A549 (cell line): ENCODE measurements around the gene TANGO2. TPM values are rescaled to one million over a fixed set of nuclear protein-coding genes. Genes with fewer than 3 reads are reported as not detected.

Experiments used
- ATAC-seq, 2 experiments: fragments of 200-7000 bp in 1 of 2; fragments of >200 bp in 1 of 2; cut with Nextera tagmentation in 1 of 2; cut with Tn5 transposase in 1 of 2; 3 replicates each; pipeline versions ENCODE4 v1.8.0 to v1.9.1; 2018 to 2020; ENCODE audit warnings: mild to moderate bottlenecking in 1 of 2, moderate library complexity in 1 of 2
- CTCF ChIA-PET: fragments of 300-600 bp; sonication (Branson Sonifier 250); formaldehyde crosslinking; extraction: SDS; loops from one replicate; lab custom pipeline; 2021; ENCODE audit warnings: antibody characterized with exemption, inconsistent platforms; lab: Yijun Ruan, JAX
- POLR2A ChIA-PET: fragments of 350-600 bp; formaldehyde crosslinking; extraction: SDS; loops from one replicate; lab custom pipeline; 2021; ENCODE audit warnings: antibody characterized with exemption, inconsistent platforms; lab: Yijun Ruan, JAX
- DNase-seq, 2 experiments: peaks; one replicate each; pipeline versions ENCODE4 v3.0.0 to v3.0.0-alpha.2; 2011 to 2016; ENCODE audit warnings: low read depth in 1 of 2, low spot score in 1 of 2
- FAIRE-seq: peaks from 2 replicates; lab custom pipeline; 2011; peaks lifted over from hg19 to GRCh38; lab: Jason Lieb, UNC
- H3K27ac ChIP-seq, 2 experiments: fragments of >200 bp; sonication (Bioruptor Twin); formaldehyde crosslinking; 3 replicates each; pipeline ENCODE4 v1.5.1; 2016 to 2017
- H3K4me1 ChIP-seq: fragments of >200 bp; sonication (Bioruptor Twin); formaldehyde crosslinking; 3 replicates; pipeline ENCODE4 v1.6.1; 2016
- H3K4me2 ChIP-seq: fragments of >200 bp; sonication (Bioruptor Twin); formaldehyde crosslinking; 3 replicates; pipeline ENCODE4 v1.6.1; 2016
- H3K4me3 ChIP-seq: fragments of >200 bp; sonication (Bioruptor Twin); formaldehyde crosslinking; 3 replicates; pipeline ENCODE4 v1.5.1; 2016
- H3K9me3 ChIP-seq: fragments of >200 bp; sonication (Bioruptor Twin); formaldehyde crosslinking; 3 replicates; pipeline ENCODE4 v1.6.1; 2016
- ATOH8 ChIP-seq: fragments of 250-450 bp; sonication (Bioruptor Pico); IDR thresholded peaks from 2 replicates; pipeline ENCODE4 v1.5.0; 2020; ENCODE audit warnings: low read depth, mild to moderate bottlenecking, moderate library complexity
- CBX2 ChIP-seq: fragments of 200-600 bp; sonication (generic); IDR thresholded peaks from 2 replicates; pipeline ENCODE4 v1.6.1; 2016; ENCODE audit warnings: low read depth, mild to moderate bottlenecking, borderline replicate concordance
- CHD2 ChIP-seq: fragments of 150-350 bp; IDR thresholded peaks from 2 replicates; pipeline ENCODE4 v1.6.1; 2014; ENCODE audit warnings: low read length; ENCODE audit not compliant: partially characterized antibody
- FOSL2 ChIP-seq, 2 experiments: fragments of 450-650 bp in 1 of 2; fragments of >200 bp in 1 of 2; sonication (Bioruptor Twin) in 1 of 2; formaldehyde crosslinking; IDR thresholded peaks; 2 replicates each; pipeline versions ENCODE4 v1.5.0 to v1.6.1; 2016 to 2020; ENCODE audit warnings: mild to moderate bottlenecking in 1 of 2, moderate library complexity in 1 of 2
- FOXS1 ChIP-seq: fragments of 250-450 bp; sonication (Bioruptor Pico); IDR thresholded peaks from 2 replicates; pipeline ENCODE4 v1.5.0; 2020; ENCODE audit warnings: mild to moderate bottlenecking, moderate library complexity
- GATA3 ChIP-seq: IDR thresholded peaks from 2 replicates; pipeline ENCODE4 v1.6.1; 2012; ENCODE audit warnings: borderline replicate concordance
- HDAC2 ChIP-seq: fragments of 200-600 bp; sonication (generic); IDR thresholded peaks from 2 replicates; pipeline ENCODE4 v1.6.1; 2016
- HEYL ChIP-seq: fragments of 250-450 bp; sonication (Bioruptor Pico); IDR thresholded peaks from 2 replicates; pipeline ENCODE4 v1.8.0; 2021; ENCODE audit warnings: mild to moderate bottlenecking, moderate library complexity
- HMGXB4 ChIP-seq: fragments of 250-450 bp; sonication (Bioruptor Pico); IDR thresholded peaks from 2 replicates; pipeline ENCODE4 v1.5.0; 2021; ENCODE audit warnings: mild to moderate bottlenecking, moderate library complexity, borderline replicate concordance
- HOXB5 ChIP-seq: fragments of 250-450 bp; sonication (Bioruptor Pico); IDR thresholded peaks from 2 replicates; pipeline ENCODE4 v1.5.0; 2020; ENCODE audit warnings: mild to moderate bottlenecking, moderate library complexity
- JUN ChIP-seq, 2 experiments: fragments of >200 bp; sonication (Bioruptor Twin); formaldehyde crosslinking; IDR thresholded peaks; 2 replicates in 1 of 2; 3 replicates in 1 of 2; pipeline ENCODE4 v1.6.1; 2016 to 2017
- KDM1A ChIP-seq: fragments of 200-600 bp; sonication (generic); IDR thresholded peaks from 2 replicates; pipeline ENCODE4 v1.6.1; 2016; ENCODE audit warnings: low read depth, mild to moderate bottlenecking
- MAFK ChIP-seq: fragments of 450-650 bp; IDR thresholded peaks from 2 replicates; pipeline ENCODE4 v1.6.1; 2014; ENCODE audit not compliant: partially characterized antibody
- MAZ ChIP-seq: fragments of 150-350 bp; IDR thresholded peaks from 2 replicates; pipeline ENCODE4 v1.6.1; 2014; ENCODE audit warnings: antibody characterized with exemption, low read depth, low read length, borderline replicate concordance
- MYC ChIP-seq: IDR thresholded peaks from 2 replicates; pipeline ENCODE4 v1.6.1; 2012; ENCODE audit warnings: mild to moderate bottlenecking, inconsistent platforms, low read length, improper control_type of control experiment, borderline replicate concordance
- PHF8 ChIP-seq: fragments of 200-600 bp; sonication (generic); IDR thresholded peaks from 2 replicates; pipeline ENCODE4 v1.6.1; 2016; ENCODE audit warnings: low read depth, mild to moderate bottlenecking, antibody characterized with exemption, moderate library complexity, borderline replicate concordance
- RCOR1 ChIP-seq: fragments of 150-350 bp; IDR thresholded peaks from 2 replicates; pipeline ENCODE4 v1.6.1; 2014; ENCODE audit warnings: antibody characterized with exemption, low read length, low read depth
- TFCP2L1 ChIP-seq: fragments of 250-450 bp; sonication (Bioruptor Pico); IDR thresholded peaks from 2 replicates; pipeline ENCODE4 v1.5.0; 2021; ENCODE audit warnings: mild to moderate bottlenecking
- TP53 ChIP-seq: fragments of 250-450 bp; sonication (Bioruptor Pico); IDR thresholded peaks from 2 replicates; pipeline ENCODE4 v1.5.0; 2021; ENCODE audit warnings: mild to moderate bottlenecking, moderate library complexity
- USF2 ChIP-seq: fragments of 450-650 bp; IDR thresholded peaks from 2 replicates; pipeline ENCODE4 v1.6.1; 2014; ENCODE audit warnings: antibody characterized with exemption
- ZC3H11A ChIP-seq: fragments of 450-650 bp; IDR thresholded peaks from 2 replicates; pipeline ENCODE4 v1.6.1; 2014; ENCODE audit warnings: antibody characterized with exemption, mild to moderate bottlenecking
- ZSCAN20 ChIP-seq: fragments of 250-450 bp; sonication (Bioruptor Pico); IDR thresholded peaks from 2 replicates; pipeline ENCODE4 v1.8.0; 2022; ENCODE audit warnings: mild to moderate bottlenecking, moderate library complexity
- WGBS: methylation state at CpG from one replicate; pipeline ENCODE4 v1.1.6; 2017; ENCODE audit errors: missing lambda C conversion rate; 5-methylcytosine and 5-hydroxymethylcytosine counted together
- polyA plus RNA-seq, 4 experiments: library from polyadenylated mRNA; depleted of rRNA in 3 of 4; stranded (reverse); fragments of >200 nt; fragmentation: RNase III in 1 of 4; extraction: RNeasy Plus Mini Kit Qiagen cat#74134 plus additional on column Dnase treatment in 1 of 4; gene quantifications; 2 replicates in 3 of 4; 3 replicates in 1 of 4; pipeline ENCODE4 v1.2.3, GENCODE V29; 2011 to 2017
- TF ChIP-seq, protein P1 (sequence below): IDR thresholded peaks from 2 replicates; pipeline ENCODE4 v1.6.1; 2012; ENCODE audit warnings: low read depth, borderline replicate concordance
- TF ChIP-seq, protein P2 (sequence below): fragments of 150-350 bp; IDR thresholded peaks from 2 replicates; pipeline ENCODE4 v1.6.1; 2014; ENCODE audit warnings: low read depth, mild to moderate bottlenecking, low read length

Gene TANGO2
- polyA plus RNA-seq, 2 of the 4 experiments (the other 2 are of a cell fraction), result 13.2 to 13.8 TPM

GRCh38 chr22:19975707-19976035, 45.2 kb upstream of the TANGO2 start:
- Histone ChIP-seq H3K27ac (no peak overlapping the region), H3K4me3 (no peak overlapping the region), H3K9me3 (no peaks in the 10 kb centered on the region), H3K4me2 (no peak overlapping the region), H3K4me1 (peaks cover 5% of the 10 kb centered on the region; the same call in 1 of the 3 replicates)
- DNase-seq, result no peak
- ChIA-PET CTCF (interaction anchor here (7.7 kb wide), 1 partner anchor 38 kb away, joined by 89 read pairs; no protein-coding TSS in a partner anchor), POLR2A (no interaction called here)
- 100% methylated on average over 2 of the region's 4 CpGs for WGBS
- ATAC-seq, result no peak
- TF ChIP-seq MYC (no peak), MAZ (no peak), JUN (IDR thresholded peaks at IDR 0.05) (no peak), TFCP2L1 (no peak), MAFK (no peak), HMGXB4 (CRISPR knock-in tag) (no peak), USF2 (no peak), CHD2 (no peak), HEYL (CRISPR knock-in tag) (no peak), ATOH8 (CRISPR knock-in tag) (no peak), RCOR1 (no peak), HOXB5 (CRISPR knock-in tag) (no peak), ZSCAN20 (CRISPR knock-in tag) (no peak), GATA3 (no peak)
- TF ChIP-seq, protein P1, sequence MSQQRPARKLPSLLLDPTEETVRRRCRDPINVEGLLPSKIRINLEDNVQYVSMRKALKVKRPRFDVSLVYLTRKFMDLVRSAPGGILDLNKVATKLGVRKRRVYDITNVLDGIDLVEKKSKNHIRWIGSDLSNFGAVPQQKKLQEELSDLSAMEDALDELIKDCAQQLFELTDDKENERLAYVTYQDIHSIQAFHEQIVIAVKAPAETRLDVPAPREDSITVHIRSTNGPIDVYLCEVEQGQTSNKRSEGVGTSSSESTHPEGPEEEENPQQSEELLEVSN, result no peak
- FAIRE-seq, result no peak

- CTCF ChIA-PET, result interaction anchor here (1.1 kb wide), 1 partner anchor 9 kb away, joined by 3 read pairs; no protein-coding TSS in a partner anchor
- POLR2A ChIA-PET, result no interaction called here
- H3K4me1 ChIP-seq, result peaks cover 5% of the 10 kb centered on the region; the same call in 1 of the 3 replicates
- no peak overlapping the region for H3K4me3 ChIP-seq
- FAIRE-seq, result no peak
- H3K9me3 ChIP-seq, result no peaks in the 10 kb centered on the region
- H3K4me2 ChIP-seq, result no peak overlapping the region
- no peak for ATAC-seq
- H3K27ac ChIP-seq, result no peak overlapping the region
- DNase-seq, result no peak
- no peak for TF ChIP-seq KDM1A
- TF ChIP-seq PHF8, result no peak
- no peak for TF ChIP-seq TP53 (CRISPR knock-in tag)
- TF ChIP-seq CBX2, result no peak
- TF ChIP-seq TFCP2L1, result no peak
- no peak for TF ChIP-seq HMGXB4 (CRISPR knock-in tag)
- TF ChIP-seq FOSL2 (IDR thresholded peaks at IDR 0.05), result no peak
- TF ChIP-seq FOSL2 (CRISPR knock-in tag; IDR thresholded peaks at IDR 0.05), result no peak
- TF ChIP-seq ZC3H11A, result no peak
- TF ChIP-seq, protein P2, sequence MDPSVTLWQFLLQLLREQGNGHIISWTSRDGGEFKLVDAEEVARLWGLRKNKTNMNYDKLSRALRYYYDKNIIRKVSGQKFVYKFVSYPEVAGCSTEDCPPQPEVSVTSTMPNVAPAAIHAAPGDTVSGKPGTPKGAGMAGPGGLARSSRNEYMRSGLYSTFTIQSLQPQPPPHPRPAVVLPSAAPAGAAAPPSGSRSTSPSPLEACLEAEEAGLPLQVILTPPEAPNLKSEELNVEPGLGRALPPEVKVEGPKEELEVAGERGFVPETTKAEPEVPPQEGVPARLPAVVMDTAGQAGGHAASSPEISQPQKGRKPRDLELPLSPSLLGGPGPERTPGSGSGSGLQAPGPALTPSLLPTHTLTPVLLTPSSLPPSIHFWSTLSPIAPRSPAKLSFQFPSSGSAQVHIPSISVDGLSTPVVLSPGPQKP, result no peak
- no peak for TF ChIP-seq FOXS1
- TF ChIP-seq HDAC2, result no peak
- WGBS, result 80% methylated on average over 2 of the region's 3 CpGs
Measured at GRCh38 chr22:19976671-19977070, 44.2 kb upstream of the TANGO2 start.
